Suprapubic skin (tissue), 4 donors: ENCODE results near the gene PRSS37. TPM values are rescaled to one million over a fixed set of nuclear protein-coding genes. Genes with fewer than 3 reads are reported as not detected.

Experiments
- DNase-seq, 2 donors: peaks; one replicate each; pipeline ENCODE4 v3.0.0-alpha.2; 2019; ENCODE audit warnings: low spot score in 2 of 2
- H3K27ac ChIP-seq: fragments of 200-600 bp; sonication (generic); one replicate; pipeline ENCODE4 v1.5.1; 2019
- H3K27me3 ChIP-seq: fragments of 200-600 bp; sonication (generic); one replicate; pipeline ENCODE4 v1.5.1; 2019
- H3K36me3 ChIP-seq: fragments of 200-600 bp; sonication (generic); one replicate; pipeline ENCODE4 v1.5.1; 2019
- H3K4me1 ChIP-seq: fragments of 200-600 bp; sonication (generic); one replicate; pipeline ENCODE4 v1.5.1; 2019
- H3K4me3 ChIP-seq: fragments of 200-600 bp; sonication (generic); one replicate; pipeline ENCODE4 v1.5.1; 2019; ENCODE audit warnings: mild to moderate bottlenecking
- H3K9me3 ChIP-seq: fragments of 200-600 bp; sonication (generic); one replicate; pipeline ENCODE4 v1.5.1; 2019
- CTCF ChIP-seq, 2 donors: fragments of 200-600 bp in 1 of 2; fragments of 450-650 bp in 1 of 2; sonication (generic) in 1 of 2; IDR thresholded peaks; one replicate each; pipeline ENCODE4 v1.5.1; 2016 to 2019; ENCODE audit warnings: antibody characterized with exemption in 2 of 2, mild to moderate bottlenecking in 1 of 2, moderate library complexity in 1 of 2
- EP300 ChIP-seq: sonication (generic); formaldehyde crosslinking; IDR thresholded peaks from one replicate; pipeline ENCODE4 v1.6.1; 2017; ENCODE audit warnings: antibody characterized with exemption
- POLR2A ChIP-seq, 2 donors: fragments of 450-650 bp; IDR thresholded peaks; one replicate each; pipeline ENCODE4 v1.6.1; 2017; ENCODE audit warnings: antibody characterized with exemption in 2 of 2, mild to moderate bottlenecking in 2 of 2, moderate library complexity in 2 of 2
- POLR2AphosphoS5 ChIP-seq, 3 donors: sonication (generic); formaldehyde crosslinking; IDR thresholded peaks; one replicate each; pipeline ENCODE4 v1.6.1; 2017; ENCODE audit warnings: antibody characterized with exemption in 3 of 3
- WGBS: methylation state at CpG from one replicate; pipeline ENCODE4 v1.1.5; 2018; 5-methylcytosine and 5-hydroxymethylcytosine counted together
- total RNA-seq, 4 donors: library from RNA; depleted of rRNA; stranded (reverse); fragments of >200 nt; gene quantifications; one replicate each; pipeline ENCODE4 v1.1.0, GENCODE V29; 2016

Gene PRSS37
- total RNA-seq = not detected

GRCh38 chr7:141841385-141841784 is at the start of gene PRSS37:
Gene PRSS37, minus strand, starts transcription at chr7:141841485. Its CDS starts 436 bp downstream, at chr7:141841049.
- Histone ChIP-seq H3K36me3 (no peaks in the 10 kb centered on the region), H3K27ac (no peak within 1 kb of the TSS), H3K4me3 (no peak within 1 kb of the TSS), H3K9me3 (no peaks in the 10 kb centered on the region), H3K4me1 (no peaks in the 10 kb centered on the region), H3K27me3 (no peaks in the 10 kb centered on the region)
- DNase-seq = no peak
- TF ChIP-seq POLR2AphosphoS5 (IDR thresholded peaks at IDR 0.05) (no peak), POLR2A (IDR thresholded peaks at IDR 0.05) (no peak)

- 94% methylated on average over 1 of the region's 1 CpG for WGBS
- H3K27ac ChIP-seq = no peak overlapping the region
- no peaks in the 10 kb centered on the region for H3K9me3 ChIP-seq
- no peaks in the 10 kb centered on the region for H3K36me3 ChIP-seq
- H3K27me3 ChIP-seq = no peaks in the 10 kb centered on the region
- no peaks in the 10 kb centered on the region for H3K4me1 ChIP-seq
- no peak overlapping the region for H3K4me3 ChIP-seq
- TF ChIP-seq CTCF (IDR thresholded peaks at IDR 0.05) (no peak), POLR2AphosphoS5 (IDR thresholded peaks at IDR 0.05) (no peak), EP300 (no peak), POLR2A (IDR thresholded peaks at IDR 0.05) (no peak)
- DNase-seq = no peak
Observed at GRCh38 chr7:141889321-141889720, 48.0 kb upstream of the PRSS37 start.

- no peak overlapping the region for H3K27ac ChIP-seq
- WGBS = 79% methylated on average over 5 of the region's 5 CpGs
- H3K4me3 ChIP-seq = no peak overlapping the region
- H3K4me1 ChIP-seq = no peaks in the 10 kb centered on the region
- DNase-seq = no peak
- H3K27me3 ChIP-seq = no peaks in the 10 kb centered on the region
- H3K36me3 ChIP-seq = no peaks in the 10 kb centered on the region
- no peaks in the 10 kb centered on the region for H3K9me3 ChIP-seq
- TF ChIP-seq CTCF (IDR thresholded peaks at IDR 0.05) (no peak), POLR2A (IDR thresholded peaks at IDR 0.05) (no peak), POLR2AphosphoS5 (IDR thresholded peaks at IDR 0.05) (no peak), EP300 (no peak)
Observed at GRCh38 chr7:141884539-141885225, 43.4 kb upstream of the PRSS37 start.

GRCh38 chr7:141880960-141881359 is 39.7 kb upstream of the PRSS37 start:
- H3K4me1 ChIP-seq = no peaks in the 10 kb centered on the region
- H3K27ac ChIP-seq = no peak overlapping the region
- 73% methylated on average over 5 of the region's 5 CpGs for WGBS
- DNase-seq = no peak
- TF ChIP-seq POLR2A (IDR thresholded peaks at IDR 0.05) (no peak), POLR2AphosphoS5 (IDR thresholded peaks at IDR 0.05) (no peak), CTCF (IDR thresholded peaks at IDR 0.05) (no peak), EP300 (no peak)
- H3K27me3 ChIP-seq = no peaks in the 10 kb centered on the region
- peaks cover 5% of the 10 kb centered on the region for H3K9me3 ChIP-seq
- H3K4me3 ChIP-seq = no peak overlapping the region
- no peaks in the 10 kb centered on the region for H3K36me3 ChIP-seq

- TF ChIP-seq POLR2A (IDR thresholded peaks at IDR 0.05) = no peak
- TF ChIP-seq CTCF (IDR thresholded peaks at IDR 0.05) = no peak
- no peak for TF ChIP-seq EP300
- no peak for TF ChIP-seq POLR2AphosphoS5 (IDR thresholded peaks at IDR 0.05)
- H3K4me3 ChIP-seq = no peak overlapping the region
- no peaks in the 10 kb centered on the region for H3K27me3 ChIP-seq
- no peaks in the 10 kb centered on the region for H3K4me1 ChIP-seq
- no peaks in the 10 kb centered on the region for H3K36me3 ChIP-seq
- DNase-seq = no peak
- WGBS = 85% methylated on average over 3 of the region's 3 CpGs
- H3K27ac ChIP-seq = no peak overlapping the region
- H3K9me3 ChIP-seq = peaks cover 5% of the 10 kb centered on the region
Observed at GRCh38 chr7:141877365-141877764, 36.1 kb upstream of the PRSS37 start.

- TF ChIP-seq POLR2A (IDR thresholded peaks at IDR 0.05) (no peak), POLR2AphosphoS5 (IDR thresholded peaks at IDR 0.05) (no peak)
- no peak overlapping the region for H3K4me3 ChIP-seq
- H3K27ac ChIP-seq = no peak overlapping the region
- no peaks in the 10 kb centered on the region for H3K27me3 ChIP-seq
- 83% methylated on average over 1 of the region's 1 CpG for WGBS
- no peak for DNase-seq
- H3K4me1 ChIP-seq = no peaks in the 10 kb centered on the region
- H3K9me3 ChIP-seq = peaks cover 5% of the 10 kb centered on the region
- H3K36me3 ChIP-seq = no peaks in the 10 kb centered on the region
Observed at GRCh38 chr7:141876371-141876770, 35.1 kb upstream of the PRSS37 start.
